ENCODE data around the gene RASGRF1.

DNA sequence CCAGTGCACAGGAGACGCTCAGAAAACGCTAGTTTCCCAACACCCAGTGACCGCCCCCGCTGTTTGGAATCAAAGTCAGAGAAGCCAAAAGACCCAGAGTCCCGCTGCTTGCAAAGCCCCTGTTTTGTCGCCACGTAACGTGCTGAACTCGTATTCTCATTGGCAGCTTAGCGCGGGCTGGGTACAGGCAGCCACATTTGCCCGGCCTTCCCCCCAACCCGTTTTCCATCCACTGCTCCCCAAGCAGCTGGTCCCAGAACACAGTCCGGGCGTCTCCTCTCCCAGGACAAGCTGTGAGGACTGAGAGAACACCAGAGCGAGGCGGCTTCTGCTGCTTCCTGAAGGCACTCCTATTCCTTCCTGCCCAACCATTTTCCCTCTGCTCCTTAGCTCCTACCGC lies 54.8 kb downstream of the RASGRF1 start:
- TF ChIP-seq CTCF (optimal IDR thresholded peaks at IDR 0.05 in 1 of 3, IDR thresholded peaks at IDR 0.05 in 1 of 3, conservative IDR thresholded peaks at IDR 0.05 in 1 of 3; ENCODE audit: extremely low read depth in 1 of 3, insufficient read depth in 2 of 3, low read length in 3 of 3): no peak
- TF ChIP-seq EZH2 (IDR thresholded peaks at IDR 0.05; ENCODE audit: low read length): no peak
